Thoracic aorta (tissue), 2 donors: ENCODE measurements around the gene PQBP1. TPM values are rescaled to one million over a fixed set of nuclear protein-coding genes. Genes with fewer than 3 reads are reported as not detected.

Source experiments
- ATAC-seq: fragments of 150-250 bp; one replicate; pipeline ENCODE4 v1.8.0; 2017; ENCODE audit warnings: low read depth; ENCODE audit not compliant: insufficient number of reproducible peaks, low FRiP score
- DNase-seq: peaks from one replicate; pipeline ENCODE4 v3.0.0-alpha.2; 2020; ENCODE audit warnings: low spot score
- H3K27ac ChIP-seq, 2 donors: fragments of 200-600 bp; sonication (generic); 1 replicate in 1 of 2; 2 replicates in 1 of 2; pipeline ENCODE4 v1.5.1; 2016; ENCODE audit warnings: mild to moderate bottlenecking in 2 of 2, moderate library complexity in 2 of 2
- H3K27me3 ChIP-seq: fragments of 200-600 bp; sonication (generic); replicated peaks from 2 replicates; pipeline ENCODE4 v1.6.0; 2016; ENCODE audit warnings: mild to moderate bottlenecking; ENCODE audit not compliant: insufficient read depth
- H3K36me3 ChIP-seq: fragments of 200-600 bp; sonication (generic); one replicate; pipeline ENCODE4 v1.5.1; 2016
- H3K4me1 ChIP-seq, 2 donors: fragments of 200-600 bp; sonication (generic); 1 replicate in 1 of 2; 2 replicates in 1 of 2; pipeline versions ENCODE4 v1.5.1 to v1.6.0; 2016; ENCODE audit warnings: low read depth in 2 of 2, mild to moderate bottlenecking in 1 of 2; ENCODE audit not compliant: control insufficient read depth in 1 of 2
- H3K4me3 ChIP-seq: fragments of 200-600 bp; sonication (generic); 2 replicates; pipeline ENCODE4 v1.5.1; 2016; ENCODE audit warnings: mild to moderate bottlenecking
- H3K9me3 ChIP-seq: fragments of 200-600 bp; sonication (generic); 2 replicates; pipeline ENCODE4 v1.5.1; 2016
- CTCF ChIP-seq: fragments of 200-600 bp; sonication (generic); IDR thresholded peaks from one replicate; pipeline ENCODE4 v1.5.1; 2019; ENCODE audit warnings: antibody characterized with exemption
- total RNA-seq, 2 donors: library from RNA; depleted of rRNA; stranded (reverse); fragments of >200 nt; gene quantifications; one replicate each; pipeline versions ENCODE4 v1.1.0 to v1.2.3, GENCODE V29; 2016

The PQBP1 gene
- total RNA-seq, 2 donors from 2014 or later = 37.5 to 60.2 TPM

- Histone ChIP-seq H3K27me3 (no peaks in the 10 kb centered on the region), H3K4me1 (peaks cover 0 to 5% of the 10 kb centered on the region in 2 donors), H3K36me3 (no peaks in the 10 kb centered on the region), H3K4me3 (no peak overlapping the region), H3K9me3 (no peaks in the 10 kb centered on the region), H3K27ac (no peak overlapping the region)
- DNase-seq = no peak
- no peak for ATAC-seq
- no peak for TF ChIP-seq CTCF
These were observed 17.1 kb downstream of the PQBP1 start for GRCh38 chrX:48914593-48915493.

- peak overlapping the region; percentile 82 for H3K4me3 ChIP-seq
- ATAC-seq = peak; percentile 71
- TF ChIP-seq CTCF = peak; percentile 88
These were observed 19.6 kb downstream of the PQBP1 start for GRCh38 chrX:48917139-48918001.

GRCh38 chrX:48918301-48918642, 20.5 kb downstream of the PQBP1 start:
- Histone ChIP-seq H3K9me3 (no peaks in the 10 kb centered on the region), H3K4me3 (peak overlapping the region; percentile 82), H3K36me3 (peaks cover 7% of the 10 kb centered on the region), H3K4me1 (peaks cover 0 to 5% of the 10 kb centered on the region in 2 donors), H3K27ac (peak overlapping the region; percentile 85 to 91), H3K27me3 (no peaks in the 10 kb centered on the region)
- DNase-seq = no peak
- TF ChIP-seq CTCF = no peak
- ATAC-seq = no peak

More at GRCh38 chrX:48917139-48918001, 19.6 kb downstream of the PQBP1 start:
- H3K27ac ChIP-seq = peak overlapping the region in 1 of 2 donors; percentile 74
- no peaks in the 10 kb centered on the region for H3K36me3 ChIP-seq
- H3K9me3 ChIP-seq = no peaks in the 10 kb centered on the region
- peak; percentile 77 for DNase-seq
- peaks cover 0 to 5% of the 10 kb centered on the region in 2 donors for H3K4me1 ChIP-seq
- no peaks in the 10 kb centered on the region for H3K27me3 ChIP-seq

- Histone ChIP-seq H3K4me3 (peak within 1 kb of the TSS; percentile 82), H3K27ac (peak within 1 kb of the TSS; percentile 85 to 91), H3K36me3 (peaks cover 12% of the 10 kb centered on the region), H3K4me1 (peaks cover 0 to 5% of the 10 kb centered on the region in 2 donors), H3K9me3 (no peaks in the 10 kb centered on the region), H3K27me3 (no peaks in the 10 kb centered on the region)
- DNase-seq (peak; percentile 71), ATAC-seq (peak; percentile 75)
- no peak for TF ChIP-seq CTCF
These were observed 21.1 kb downstream of the PQBP1 start, which contains the start of gene PIM2 for GRCh38 chrX:48918643-48919340. Gene PIM2 (minus strand): TSS chrX:48919024. CDS start chrX:48918834, 190 bp downstream.
